Lung (tissue), 12 donors: ENCODE data around the gene FAM210B. TPM values are rescaled to one million over a fixed set of nuclear protein-coding genes. Genes with fewer than 3 reads are reported as not detected.

Experiments
- ATAC-seq: fragments of 200-7000 bp; cut with Tn5 transposase; one replicate; pipeline ENCODE4 v1.9.1; 2020; ENCODE audit warnings: moderate number of reproducible peaks; ENCODE audit not compliant: insufficient read depth, low FRiP score
- DNase-seq, 3 donors: peaks; one replicate each; pipeline ENCODE4 v3.0.0-alpha.2; 2013 to 2017
- H3K27ac ChIP-seq, 2 donors: one replicate each; pipeline ENCODE4 v1.5.1; 2013; ENCODE audit warnings: mild to moderate bottlenecking in 2 of 2, moderate library complexity in 2 of 2, control low read depth in 1 of 2, inconsistent platforms in 1 of 2, low read depth in 1 of 2, low read length in 1 of 2
- H3K27me3 ChIP-seq, 3 donors: one replicate each; pipeline ENCODE4 v1.5.1; 2013; ENCODE audit warnings: low read length in 2 of 3; ENCODE audit not compliant: control insufficient read depth in 3 of 3, insufficient read depth in 3 of 3
- H3K36me3 ChIP-seq, 4 donors: one replicate each; pipeline ENCODE4 v1.5.1; 2013; ENCODE audit warnings: low read length in 4 of 4, mild to moderate bottlenecking in 1 of 4, moderate library complexity in 1 of 4; ENCODE audit not compliant: control insufficient read depth in 4 of 4, insufficient read depth in 4 of 4
- H3K4me1 ChIP-seq, 5 donors: one replicate each; pipeline ENCODE4 v1.5.1; 2013; ENCODE audit warnings: low read length in 5 of 5, mild to moderate bottlenecking in 2 of 5, moderate library complexity in 1 of 5; ENCODE audit not compliant: control insufficient read depth in 5 of 5, insufficient read depth in 5 of 5
- H3K4me3 ChIP-seq: one replicate; pipeline ENCODE4 v1.5.1; 2013; ENCODE audit warnings: mild to moderate bottlenecking, control low read depth, moderate library complexity
- H3K9ac ChIP-seq, 2 donors: one replicate each; pipeline ENCODE4 v1.5.1; 2013; ENCODE audit warnings: low read length in 2 of 2, control low read depth in 1 of 2; ENCODE audit not compliant: insufficient read depth in 1 of 2
- H3K9me3 ChIP-seq, 4 donors: one replicate each; pipeline ENCODE4 v1.5.1; 2013; ENCODE audit warnings: low read length in 3 of 4, mild to moderate bottlenecking in 1 of 4, moderate library complexity in 1 of 4; ENCODE audit not compliant: control insufficient read depth in 4 of 4, insufficient read depth in 3 of 4
- WGBS, 2 donors: extraction: QIAGEN DNeasy Blood & Tissue Kit; methylation state at CpG; one replicate each; pipeline ENCODE4 v1.1.7; 2013; 5-methylcytosine and 5-hydroxymethylcytosine counted together
- polyA plus RNA-seq, 2 donors: library from polyadenylated mRNA; stranded (reverse); fragments of 200-250 nt; gene quantifications; one replicate each; pipeline ENCODE4 v1.2.1, GENCODE V29; 2013
- total RNA-seq, 2 donors: library from RNA; depleted of rRNA in 1 of 2; stranded (reverse); fragments of >200 nt in 1 of 2; gene quantifications; one replicate each; pipeline ENCODE4 v1.2.1, GENCODE V29; 2014 to 2021
- TF ChIP-seq, protein P1 (sequence below): IDR thresholded peaks from 2 replicates; pipeline ENCODE4 v1.5.1; 2012; ENCODE audit warnings: mild to moderate bottlenecking; ENCODE audit errors: control extremely low read depth, extremely low read depth
- donor health status: control.
- donor health status: control.
- donor health status: Bipolar disorder and iron deficiency.
- donor health status: healthy.
- donor health status: DM: yes; HTN: yes; CAD: no.

The FAM210B gene
- total and polyA plus RNA-seq, 4 donors = 18.7 to 41.7 (median 25.0) TPM

DNA sequence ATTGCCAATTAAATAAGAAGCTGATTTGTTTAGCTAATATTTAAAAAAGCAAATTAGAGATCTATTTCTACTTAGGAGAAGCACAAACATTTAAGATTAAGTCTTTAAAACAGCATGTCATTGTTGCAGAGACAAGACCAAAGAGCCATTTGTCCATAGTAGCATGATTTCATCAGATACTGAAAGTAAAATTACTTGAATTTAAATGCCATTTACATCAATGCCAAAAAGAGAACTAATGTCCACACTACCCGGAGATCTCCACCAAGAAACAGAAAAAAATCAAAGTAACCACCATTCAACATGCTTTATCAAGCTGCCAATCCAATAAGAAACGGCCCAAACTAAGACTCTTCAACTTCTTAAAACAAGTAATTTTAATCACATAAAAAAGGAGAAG is 17.6 kb downstream of the FAM210B start:
- H3K9me3 ChIP-seq = no peaks in the 10 kb centered on the region
- TF ChIP-seq, protein P1, sequence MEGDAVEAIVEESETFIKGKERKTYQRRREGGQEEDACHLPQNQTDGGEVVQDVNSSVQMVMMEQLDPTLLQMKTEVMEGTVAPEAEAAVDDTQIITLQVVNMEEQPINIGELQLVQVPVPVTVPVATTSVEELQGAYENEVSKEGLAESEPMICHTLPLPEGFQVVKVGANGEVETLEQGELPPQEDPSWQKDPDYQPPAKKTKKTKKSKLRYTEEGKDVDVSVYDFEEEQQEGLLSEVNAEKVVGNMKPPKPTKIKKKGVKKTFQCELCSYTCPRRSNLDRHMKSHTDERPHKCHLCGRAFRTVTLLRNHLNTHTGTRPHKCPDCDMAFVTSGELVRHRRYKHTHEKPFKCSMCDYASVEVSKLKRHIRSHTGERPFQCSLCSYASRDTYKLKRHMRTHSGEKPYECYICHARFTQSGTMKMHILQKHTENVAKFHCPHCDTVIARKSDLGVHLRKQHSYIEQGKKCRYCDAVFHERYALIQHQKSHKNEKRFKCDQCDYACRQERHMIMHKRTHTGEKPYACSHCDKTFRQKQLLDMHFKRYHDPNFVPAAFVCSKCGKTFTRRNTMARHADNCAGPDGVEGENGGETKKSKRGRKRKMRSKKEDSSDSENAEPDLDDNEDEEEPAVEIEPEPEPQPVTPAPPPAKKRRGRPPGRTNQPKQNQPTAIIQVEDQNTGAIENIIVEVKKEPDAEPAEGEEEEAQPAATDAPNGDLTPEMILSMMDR = no peak
- 47 to 61% methylated on average over 2 of the region's 2 CpGs for WGBS, 2 donors
- no peak overlapping the region for H3K4me3 ChIP-seq
- ATAC-seq (no peak), DNase-seq (no peak)
- H3K27me3 ChIP-seq = no peaks in the 10 kb centered on the region
- H3K36me3 ChIP-seq = peaks cover 0 to 12% (median 0%) of the 10 kb centered on the region in 4 donors
- peaks cover 0 to 2% (median 0%) of the 10 kb centered on the region in 5 donors for H3K4me1 ChIP-seq
- no peak overlapping the region for H3K27ac ChIP-seq
- no peak overlapping the region for H3K9ac ChIP-seq

DNA sequence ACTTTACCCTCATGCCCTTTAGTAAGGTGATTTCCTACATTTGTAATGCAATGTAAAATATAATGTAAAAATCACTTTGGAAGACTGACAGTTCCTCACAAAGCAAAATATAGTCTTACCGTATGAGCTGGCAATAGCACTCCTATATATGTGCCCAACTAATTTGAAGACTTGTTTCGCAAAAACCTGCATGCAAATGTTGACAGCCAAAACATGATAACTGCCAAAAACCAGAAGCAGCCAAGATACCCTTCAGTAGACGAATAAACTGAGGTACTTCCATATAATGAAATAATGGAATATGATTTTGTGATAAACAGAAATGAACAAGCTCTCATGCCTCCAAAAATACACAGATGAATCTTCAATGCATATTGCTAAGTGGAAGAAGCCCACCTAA is 19.6 kb downstream of the FAM210B start:
- Histone ChIP-seq H3K36me3 (peaks cover 0 to 10% (median 5%) of the 10 kb centered on the region in 4 donors), H3K4me3 (no peak overlapping the region), H3K9ac (no peak overlapping the region), H3K27ac (no peak overlapping the region), H3K27me3 (no peaks in the 10 kb centered on the region), H3K9me3 (no peaks in the 10 kb centered on the region), H3K4me1 (peaks cover 0 to 2% (median 0%) of the 10 kb centered on the region in 5 donors)
- WGBS, 2 donors = 87 to 93% methylated on average over 3 of the region's 3 CpGs
- ATAC-seq = no peak
- no peak for DNase-seq
- TF ChIP-seq, protein P1 = no peak

- Histone ChIP-seq H3K9ac (no peak overlapping the region), H3K4me3 (no peak overlapping the region), H3K27me3 (no peaks in the 10 kb centered on the region), H3K36me3 (peaks cover 0 to 11% (median 8%) of the 10 kb centered on the region in 4 donors), H3K9me3 (no peaks in the 10 kb centered on the region), H3K27ac (no peak overlapping the region), H3K4me1 (peaks cover 0 to 2% (median 0%) of the 10 kb centered on the region in 5 donors)
- DNase-seq = peak in 2 of 3 donors; percentile 16 to 67
- TF ChIP-seq, protein P1 = no peak
- ATAC-seq = no peak
- 20 to 31% methylated on average over 1 of the region's 1 CpG for WGBS, 2 donors
Measured at GRCh38 chr20:56380375-56380774, 21.6 kb downstream of the FAM210B start.

GRCh38 chr20:56381501-56381900 is 22.7 kb downstream of the FAM210B start:
- Histone ChIP-seq H3K4me1 (peaks cover 0 to 2% (median 0%) of the 10 kb centered on the region in 5 donors), H3K9ac (no peak overlapping the region), H3K27me3 (no peaks in the 10 kb centered on the region), H3K36me3 (peaks cover 0 to 19% (median 13%) of the 10 kb centered on the region in 4 donors), H3K9me3 (no peaks in the 10 kb centered on the region), H3K4me3 (no peak overlapping the region), H3K27ac (no peak overlapping the region)
- TF ChIP-seq, protein P1 = no peak
- DNase-seq = no peak
- ATAC-seq = no peak
- 84 to 93% methylated on average over 1 of the region's 1 CpG for WGBS, 2 donors
